ENCODE data around the gene NR3C2. TPM values are rescaled to one million over a fixed set of nuclear protein-coding genes. Genes with fewer than 3 reads are reported as not detected.

Gene NR3C2
- total RNA-seq, 1 experiment from 2014 or later = 1.6 TPM

- DNase-seq = no peak
- H3K9ac ChIP-seq (ENCODE audit: low read length) = no peak overlapping the region
- no peaks in the 10 kb centered on the region for H3K9me3 ChIP-seq (ENCODE audit: low read length)
- no peaks in the 10 kb centered on the region for H3K9me2 ChIP-seq (replicated peaks; ENCODE audit: insufficient read depth, low read length)
- H3K27ac ChIP-seq (ENCODE audit: low read length) = no peak overlapping the region
- H4K20me1 ChIP-seq (ENCODE audit: insufficient read depth, low read depth, low read length) = no peaks in the 10 kb centered on the region
- H3K4me2 ChIP-seq (ENCODE audit: low read depth, low read length, poor library complexity, severe bottlenecking) = no peak overlapping the region
- H3K36me3 ChIP-seq (ENCODE audit: insufficient read depth, low read length) = no peaks in the 10 kb centered on the region
- H3K4me3 ChIP-seq (ENCODE audit: low read length) = no peak overlapping the region
- H3K27me3 ChIP-seq (ENCODE audit: low read length) = no peaks in the 10 kb centered on the region
- H2AFZ ChIP-seq (ENCODE audit: low read length) = no peak overlapping the region
- H3K4me1 ChIP-seq (ENCODE audit: low read length) = no peaks in the 10 kb centered on the region
- H3K79me2 ChIP-seq (ENCODE audit: low read length) = no peaks in the 10 kb centered on the region
Measured at GRCh38 chr4:148398988-148399387, 43.2 kb downstream of the NR3C2 start.

GRCh38 chr4:148397771-148398170 is 44.4 kb downstream of the NR3C2 start:
- no peaks in the 10 kb centered on the region for H3K4me1 ChIP-seq (ENCODE audit: low read length)
- H3K27ac ChIP-seq (ENCODE audit: low read length) = no peak overlapping the region
- no peak overlapping the region for H3K9ac ChIP-seq (ENCODE audit: low read length)
- no peak overlapping the region for H3K4me3 ChIP-seq (ENCODE audit: low read length)
- H2AFZ ChIP-seq (ENCODE audit: low read length) = no peak overlapping the region
- no peaks in the 10 kb centered on the region for H3K79me2 ChIP-seq (ENCODE audit: low read length)
- no peaks in the 10 kb centered on the region for H3K36me3 ChIP-seq (ENCODE audit: insufficient read depth, low read length)
- H3K9me3 ChIP-seq (ENCODE audit: low read length) = no peaks in the 10 kb centered on the region
- no peak for DNase-seq
- no peaks in the 10 kb centered on the region for H4K20me1 ChIP-seq (ENCODE audit: insufficient read depth, low read depth, low read length)
- no peaks in the 10 kb centered on the region for H3K9me2 ChIP-seq (replicated peaks; ENCODE audit: insufficient read depth, low read length)
- no peaks in the 10 kb centered on the region for H3K27me3 ChIP-seq (ENCODE audit: low read length)
- H3K4me2 ChIP-seq (ENCODE audit: low read depth, low read length, poor library complexity, severe bottlenecking) = no peak overlapping the region

GRCh38 chr4:148396986-148397673 is 45.1 kb downstream of the NR3C2 start:
- Histone ChIP-seq H3K27me3 (ENCODE audit: low read length) (no peaks in the 10 kb centered on the region), H3K4me1 (ENCODE audit: low read length) (no peaks in the 10 kb centered on the region), H3K9me2 (replicated peaks; ENCODE audit: insufficient read depth, low read length) (no peaks in the 10 kb centered on the region), H3K36me3 (ENCODE audit: insufficient read depth, low read length) (no peaks in the 10 kb centered on the region), H4K20me1 (ENCODE audit: insufficient read depth, low read depth, low read length) (no peaks in the 10 kb centered on the region), H3K4me3 (ENCODE audit: low read length) (no peak overlapping the region), H3K4me2 (ENCODE audit: low read depth, low read length, poor library complexity, severe bottlenecking) (no peak overlapping the region), H3K27ac (ENCODE audit: low read length) (no peak overlapping the region), H3K9ac (ENCODE audit: low read length) (no peak overlapping the region), H3K9me3 (ENCODE audit: low read length) (no peaks in the 10 kb centered on the region), H3K79me2 (ENCODE audit: low read length) (no peaks in the 10 kb centered on the region), H2AFZ (ENCODE audit: low read length) (no peak overlapping the region)
- DNase-seq = no peak

GRCh38 chr4:148395771-148396170 is 46.4 kb downstream of the NR3C2 start:
- H3K4me1 ChIP-seq (ENCODE audit: low read length) = no peaks in the 10 kb centered on the region
- H3K4me2 ChIP-seq (ENCODE audit: low read depth, low read length, poor library complexity, severe bottlenecking) = no peak overlapping the region
- no peak overlapping the region for H3K4me3 ChIP-seq (ENCODE audit: low read length)
- H3K9ac ChIP-seq (ENCODE audit: low read length) = no peak overlapping the region
- no peaks in the 10 kb centered on the region for H3K9me2 ChIP-seq (replicated peaks; ENCODE audit: insufficient read depth, low read length)
- no peak overlapping the region for H3K27ac ChIP-seq (ENCODE audit: low read length)
- no peaks in the 10 kb centered on the region for H3K79me2 ChIP-seq (ENCODE audit: low read length)
- H4K20me1 ChIP-seq (ENCODE audit: insufficient read depth, low read depth, low read length) = no peaks in the 10 kb centered on the region
- no peaks in the 10 kb centered on the region for H3K36me3 ChIP-seq (ENCODE audit: insufficient read depth, low read length)
- H3K9me3 ChIP-seq (ENCODE audit: low read length) = no peaks in the 10 kb centered on the region
- H2AFZ ChIP-seq (ENCODE audit: low read length) = no peak overlapping the region
- no peak for DNase-seq
- H3K27me3 ChIP-seq (ENCODE audit: low read length) = no peaks in the 10 kb centered on the region

- H3K4me3 ChIP-seq (ENCODE audit: low read length) = no peak overlapping the region
- DNase-seq = no peak
- H3K36me3 ChIP-seq (ENCODE audit: insufficient read depth, low read length) = no peaks in the 10 kb centered on the region
- H4K20me1 ChIP-seq (ENCODE audit: insufficient read depth, low read depth, low read length) = no peaks in the 10 kb centered on the region
- no peaks in the 10 kb centered on the region for H3K9me2 ChIP-seq (replicated peaks; ENCODE audit: insufficient read depth, low read length)
- H3K9ac ChIP-seq (ENCODE audit: low read length) = no peak overlapping the region
- H3K27me3 ChIP-seq (ENCODE audit: low read length) = no peaks in the 10 kb centered on the region
- H3K4me1 ChIP-seq (ENCODE audit: low read length) = no peaks in the 10 kb centered on the region
- no peak overlapping the region for H3K4me2 ChIP-seq (ENCODE audit: low read depth, low read length, poor library complexity, severe bottlenecking)
- H3K9me3 ChIP-seq (ENCODE audit: low read length) = no peaks in the 10 kb centered on the region
- no peak overlapping the region for H2AFZ ChIP-seq (ENCODE audit: low read length)
- no peaks in the 10 kb centered on the region for H3K79me2 ChIP-seq (ENCODE audit: low read length)
- H3K27ac ChIP-seq (ENCODE audit: low read length) = no peak overlapping the region
Measured at GRCh38 chr4:148391056-148391455, 51.2 kb downstream of the NR3C2 start.

- DNase-seq = no peak
- H3K27me3 ChIP-seq (ENCODE audit: low read length) = no peaks in the 10 kb centered on the region
- H3K9me2 ChIP-seq (replicated peaks; ENCODE audit: insufficient read depth, low read length) = no peaks in the 10 kb centered on the region
- H3K4me1 ChIP-seq (ENCODE audit: low read length) = no peaks in the 10 kb centered on the region
- H3K4me2 ChIP-seq (ENCODE audit: low read depth, low read length, poor library complexity, severe bottlenecking) = no peak overlapping the region
- no peak overlapping the region for H3K9ac ChIP-seq (ENCODE audit: low read length)
- no peak overlapping the region for H2AFZ ChIP-seq (ENCODE audit: low read length)
- no peak overlapping the region for H3K27ac ChIP-seq (ENCODE audit: low read length)
- H4K20me1 ChIP-seq (ENCODE audit: insufficient read depth, low read depth, low read length) = no peaks in the 10 kb centered on the region
- H3K79me2 ChIP-seq (ENCODE audit: low read length) = no peaks in the 10 kb centered on the region
- H3K4me3 ChIP-seq (ENCODE audit: low read length) = no peak overlapping the region
- no peaks in the 10 kb centered on the region for H3K9me3 ChIP-seq (ENCODE audit: low read length)
- no peaks in the 10 kb centered on the region for H3K36me3 ChIP-seq (ENCODE audit: insufficient read depth, low read length)
Measured at GRCh38 chr4:148390311-148390710, 51.9 kb downstream of the NR3C2 start.

GRCh38 chr4:148380291-148380690 is 61.9 kb downstream of the NR3C2 start:
- Histone ChIP-seq H3K36me3 (ENCODE audit: insufficient read depth, low read length) (no peaks in the 10 kb centered on the region), H3K9me2 (replicated peaks; ENCODE audit: insufficient read depth, low read length) (no peaks in the 10 kb centered on the region), H3K4me2 (ENCODE audit: low read depth, low read length, poor library complexity, severe bottlenecking) (no peak overlapping the region), H3K27me3 (ENCODE audit: low read length) (no peaks in the 10 kb centered on the region), H3K79me2 (ENCODE audit: low read length) (no peaks in the 10 kb centered on the region), H3K9me3 (ENCODE audit: low read length) (no peaks in the 10 kb centered on the region), H3K27ac (ENCODE audit: low read length) (no peak overlapping the region), H3K9ac (ENCODE audit: low read length) (no peak overlapping the region), H4K20me1 (ENCODE audit: insufficient read depth, low read depth, low read length) (no peaks in the 10 kb centered on the region), H3K4me3 (ENCODE audit: low read length) (no peak overlapping the region), H3K4me1 (ENCODE audit: low read length) (no peaks in the 10 kb centered on the region), H2AFZ (ENCODE audit: low read length) (no peak overlapping the region)
- DNase-seq = no peak

GRCh38 chr4:148376151-148376550 is 66.1 kb downstream of the NR3C2 start:
- no peaks in the 10 kb centered on the region for H3K4me1 ChIP-seq (ENCODE audit: low read length)
- no peaks in the 10 kb centered on the region for H3K9me3 ChIP-seq (ENCODE audit: low read length)
- no peaks in the 10 kb centered on the region for H3K36me3 ChIP-seq (ENCODE audit: insufficient read depth, low read length)
- no peak overlapping the region for H3K9ac ChIP-seq (ENCODE audit: low read length)
- no peaks in the 10 kb centered on the region for H4K20me1 ChIP-seq (ENCODE audit: insufficient read depth, low read depth, low read length)
- H3K9me2 ChIP-seq (replicated peaks; ENCODE audit: insufficient read depth, low read length) = no peaks in the 10 kb centered on the region
- no peaks in the 10 kb centered on the region for H3K79me2 ChIP-seq (ENCODE audit: low read length)
- no peak overlapping the region for H3K4me2 ChIP-seq (ENCODE audit: low read depth, low read length, poor library complexity, severe bottlenecking)
- no peak overlapping the region for H2AFZ ChIP-seq (ENCODE audit: low read length)
- peaks cover 5% of the 10 kb centered on the region; the same call in 1 of the 2 replicates for H3K27me3 ChIP-seq (ENCODE audit: low read length)
- H3K4me3 ChIP-seq (ENCODE audit: low read length) = no peak overlapping the region
- H3K27ac ChIP-seq (ENCODE audit: low read length) = no peak overlapping the region
- DNase-seq = no peak
